Chondrocyte (in vitro differentiated cells): ENCODE measurements around the gene SIRT7. TPM values are rescaled to one million over a fixed set of nuclear protein-coding genes. Genes with fewer than 3 reads are reported as not detected.

Source experiments
- DNase-seq: peaks from one replicate; pipeline ENCODE4 v3.0.0; 2021; ENCODE audit warnings: mixed read lengths, low spot score
- H3K27ac Mint-ChIP-seq: one replicate; pipeline ENCODE4 v1.8.0; 2021; ENCODE audit warnings: mild to moderate bottlenecking, moderate library complexity, mixed read lengths; ENCODE audit not compliant: unreplicated experiment
- H3K27me3 Mint-ChIP-seq: 2 replicates; pipeline ENCODE4 v1.8.0; 2021; ENCODE audit warnings: low read depth, mixed read lengths
- H3K36me3 Mint-ChIP-seq: 2 replicates; pipeline ENCODE4 v1.8.0; 2021; ENCODE audit warnings: low read depth, mixed read lengths
- H3K4me1 Mint-ChIP-seq: 2 replicates; pipeline ENCODE4 v1.8.0; 2021; ENCODE audit warnings: low read depth, mild to moderate bottlenecking, mixed read lengths
- H3K4me3 Mint-ChIP-seq: one replicate; pipeline ENCODE4 v1.8.0; 2021; ENCODE audit warnings: mild to moderate bottlenecking, moderate library complexity, mixed read lengths; ENCODE audit not compliant: unreplicated experiment
- H3K9me3 Mint-ChIP-seq: 2 replicates; pipeline ENCODE4 v1.8.0; 2021; ENCODE audit warnings: low read depth, mixed read lengths
- total RNA-seq: library from RNA; stranded (reverse); gene quantifications from 3 replicates; pipeline ENCODE4 v1.2.1, GENCODE V29; 2021
- TF ChIP-seq, protein P1 (sequence below): fragments of 200-600 bp; sonication (generic); IDR thresholded peaks from 2 replicates; pipeline ENCODE4 v1.5.0; 2021; ENCODE audit warnings: antibody characterized with exemption, mild to moderate bottlenecking, moderate library complexity

The SIRT7 gene
- total RNA-seq, 1 donor from 2014 or later: 15.8 TPM

DNA sequence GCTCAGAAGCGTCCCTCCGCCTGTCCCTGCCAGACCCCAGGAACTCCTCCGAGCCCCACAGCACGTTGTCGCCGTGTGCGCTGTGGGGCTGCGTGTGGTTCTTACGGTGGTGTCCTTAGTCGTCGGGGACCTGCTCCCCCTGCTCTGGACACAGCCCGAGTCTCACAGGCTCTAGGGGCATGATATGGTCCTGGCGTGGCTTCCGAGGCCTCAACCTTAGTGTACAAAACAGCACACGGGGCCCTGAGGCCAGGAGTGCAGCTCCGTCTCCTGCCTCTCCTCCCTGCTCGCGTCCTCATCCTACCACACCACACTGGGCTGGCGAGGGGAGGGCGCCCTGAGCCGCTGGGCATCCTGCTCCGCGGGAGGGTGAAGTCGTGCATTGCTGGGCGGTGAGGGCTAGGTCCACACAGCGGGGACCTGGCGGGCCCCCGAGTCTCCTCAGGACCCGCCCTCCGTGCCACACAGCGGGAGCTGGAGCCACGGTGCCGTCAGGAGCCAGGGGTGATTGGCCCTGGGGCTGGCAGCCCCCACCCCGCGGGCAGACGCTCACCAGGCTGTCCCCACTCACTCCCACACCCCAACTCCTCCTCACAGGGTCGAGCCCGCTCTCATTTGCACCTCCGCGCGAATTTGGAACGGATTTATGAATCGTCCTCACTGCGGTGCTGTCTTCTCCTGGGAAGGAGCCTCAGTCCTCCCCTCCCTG is 10.7 kb upstream of the SIRT7 start:
- peaks cover 3% of the 10 kb centered on the region for H3K36me3 Mint-ChIP-seq
- DNase-seq: no peak
- H3K4me1 Mint-ChIP-seq: peaks cover 33% of the 10 kb centered on the region
- no peaks in the 10 kb centered on the region for H3K9me3 Mint-ChIP-seq
- TF ChIP-seq, protein P1, sequence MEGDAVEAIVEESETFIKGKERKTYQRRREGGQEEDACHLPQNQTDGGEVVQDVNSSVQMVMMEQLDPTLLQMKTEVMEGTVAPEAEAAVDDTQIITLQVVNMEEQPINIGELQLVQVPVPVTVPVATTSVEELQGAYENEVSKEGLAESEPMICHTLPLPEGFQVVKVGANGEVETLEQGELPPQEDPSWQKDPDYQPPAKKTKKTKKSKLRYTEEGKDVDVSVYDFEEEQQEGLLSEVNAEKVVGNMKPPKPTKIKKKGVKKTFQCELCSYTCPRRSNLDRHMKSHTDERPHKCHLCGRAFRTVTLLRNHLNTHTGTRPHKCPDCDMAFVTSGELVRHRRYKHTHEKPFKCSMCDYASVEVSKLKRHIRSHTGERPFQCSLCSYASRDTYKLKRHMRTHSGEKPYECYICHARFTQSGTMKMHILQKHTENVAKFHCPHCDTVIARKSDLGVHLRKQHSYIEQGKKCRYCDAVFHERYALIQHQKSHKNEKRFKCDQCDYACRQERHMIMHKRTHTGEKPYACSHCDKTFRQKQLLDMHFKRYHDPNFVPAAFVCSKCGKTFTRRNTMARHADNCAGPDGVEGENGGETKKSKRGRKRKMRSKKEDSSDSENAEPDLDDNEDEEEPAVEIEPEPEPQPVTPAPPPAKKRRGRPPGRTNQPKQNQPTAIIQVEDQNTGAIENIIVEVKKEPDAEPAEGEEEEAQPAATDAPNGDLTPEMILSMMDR: no peak
- peak overlapping the region; percentile 79 for H3K27ac Mint-ChIP-seq
- no peaks in the 10 kb centered on the region for H3K27me3 Mint-ChIP-seq
- H3K4me3 Mint-ChIP-seq: peak overlapping the region; percentile 68

DNA sequence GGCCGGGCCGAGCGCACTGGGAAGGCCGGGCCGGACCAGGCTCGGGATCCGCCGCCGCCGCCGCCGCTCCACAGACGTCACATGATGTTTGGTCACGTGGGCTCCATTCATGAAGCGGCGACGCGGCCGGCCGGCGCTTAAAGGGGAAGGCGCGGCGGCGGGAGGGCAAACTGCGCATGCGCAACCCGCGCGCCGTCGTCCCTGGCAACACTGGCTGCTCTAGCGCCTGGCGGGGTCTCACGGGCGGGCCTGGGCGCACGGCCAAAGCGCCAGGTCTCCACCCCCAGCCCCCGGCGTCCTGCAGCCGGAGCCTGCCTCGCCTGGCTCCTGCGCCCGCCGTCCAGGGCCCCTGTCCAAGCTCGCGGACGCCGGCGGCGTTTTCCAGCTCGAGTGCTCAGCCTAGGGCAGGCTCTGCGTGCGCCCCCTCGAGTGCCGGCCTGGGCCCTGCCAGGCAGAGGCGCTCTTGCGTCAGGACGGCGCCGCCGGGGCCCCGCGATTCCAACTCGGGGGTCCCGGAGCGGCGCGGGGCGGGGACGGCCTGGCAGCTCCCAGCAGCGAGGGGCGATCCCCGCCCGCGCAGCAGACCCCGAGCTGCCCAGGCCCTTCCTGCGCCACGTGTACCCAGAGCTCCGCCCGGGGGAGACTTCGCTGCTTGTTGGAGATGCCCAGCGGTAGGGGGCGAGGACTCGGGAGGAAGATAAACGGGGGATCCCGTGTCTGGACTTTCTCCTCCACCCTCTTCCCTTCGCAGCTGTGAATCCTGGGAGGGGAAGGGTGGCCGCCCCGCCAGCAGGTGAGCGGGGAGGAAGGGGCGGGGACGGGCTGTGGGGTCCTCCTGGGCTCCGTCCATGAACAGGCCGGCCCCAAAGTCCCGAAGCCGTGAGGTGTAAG is 9.9 kb upstream of the SIRT7 start, which contains the start of gene MAFG:
Gene MAFG (minus strand): TSS at position 83 of the 891 bp plus-strand sequence. CDS start 4,550 bp downstream, outside the sequence.
- TF ChIP-seq, protein P1: peak; percentile 80
- peak within 1 kb of the TSS; percentile 99 for H3K27ac Mint-ChIP-seq
- H3K27me3 Mint-ChIP-seq: no peaks in the 10 kb centered on the region
- H3K4me1 Mint-ChIP-seq: peaks cover 39% of the 10 kb centered on the region
- H3K9me3 Mint-ChIP-seq: no peaks in the 10 kb centered on the region
- no peak for DNase-seq
- H3K4me3 Mint-ChIP-seq: peak within 1 kb of the TSS; percentile 83
- no peaks in the 10 kb centered on the region for H3K36me3 Mint-ChIP-seq

DNA sequence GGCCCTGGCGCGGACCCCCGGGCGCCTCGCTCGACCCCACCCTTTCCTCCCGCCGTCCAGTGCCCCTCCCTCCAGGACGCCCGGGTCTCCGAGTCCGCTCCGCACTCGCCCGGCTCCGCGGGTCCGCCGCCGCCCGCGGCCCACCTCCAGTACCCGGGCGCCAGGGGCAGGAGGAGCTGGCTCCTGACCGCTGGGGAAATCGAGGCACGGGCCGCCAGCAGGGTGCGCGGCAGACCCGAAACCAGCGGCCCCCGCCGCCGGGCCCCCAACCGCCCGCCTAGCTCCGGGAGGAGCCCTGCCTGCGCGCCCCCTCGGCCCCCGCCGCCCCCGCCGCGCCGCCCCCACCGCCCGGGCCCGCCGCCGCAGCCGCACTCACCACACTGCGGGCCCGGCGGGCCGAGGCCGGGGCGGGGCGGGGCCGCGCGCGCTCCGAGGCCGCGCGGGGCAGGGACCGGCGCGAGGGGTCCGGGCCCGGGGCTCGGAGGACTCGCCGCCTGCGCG is 9.2 kb upstream of the SIRT7 start:
- H3K4me1 Mint-ChIP-seq: peaks cover 41% of the 10 kb centered on the region
- no peaks in the 10 kb centered on the region for H3K9me3 Mint-ChIP-seq
- H3K27ac Mint-ChIP-seq: no peak overlapping the region
- TF ChIP-seq, protein P1: peak; percentile 30
- H3K36me3 Mint-ChIP-seq: peaks cover 2% of the 10 kb centered on the region
- H3K4me3 Mint-ChIP-seq: peak overlapping the region; percentile 83
- no peak for DNase-seq
- no peaks in the 10 kb centered on the region for H3K27me3 Mint-ChIP-seq

DNA sequence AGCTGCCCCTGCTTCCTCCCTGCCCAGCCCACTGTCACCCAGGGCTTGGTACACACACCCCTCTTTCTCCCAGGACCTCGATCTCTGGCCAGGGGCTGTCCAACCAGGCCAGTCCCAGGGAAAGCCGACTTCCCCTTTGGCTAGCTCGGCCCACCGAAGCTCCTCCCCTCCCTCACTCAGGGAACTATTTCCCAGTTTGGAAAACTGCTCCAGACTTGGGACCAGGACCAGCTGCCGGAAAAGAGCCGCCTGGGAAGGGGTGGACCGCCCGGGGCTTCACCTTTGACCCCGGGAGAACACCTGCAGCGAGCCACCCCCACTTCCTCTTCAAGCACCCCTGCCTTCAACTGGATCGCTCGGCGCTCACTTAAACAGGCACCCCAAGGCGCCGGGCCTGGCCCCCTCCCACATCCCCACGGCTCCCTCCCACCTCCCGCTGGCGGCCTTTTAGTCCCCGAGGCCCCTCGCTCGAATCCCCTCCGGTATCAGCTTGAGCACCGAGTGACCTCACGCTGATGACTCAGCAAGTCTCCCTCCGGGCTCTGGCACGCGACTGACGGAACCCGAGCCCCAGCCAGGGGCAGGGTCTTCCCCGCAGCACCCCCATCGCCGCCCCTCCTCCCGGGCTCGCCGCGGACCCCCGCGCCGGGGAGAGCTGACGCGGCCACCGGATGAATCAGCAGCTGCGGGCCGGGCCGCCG is 8.6 kb upstream of the SIRT7 start:
- peaks cover 40% of the 10 kb centered on the region for H3K4me1 Mint-ChIP-seq
- DNase-seq: no peak
- peak overlapping the region; percentile 83 for H3K4me3 Mint-ChIP-seq
- H3K27me3 Mint-ChIP-seq: no peaks in the 10 kb centered on the region
- no peaks in the 10 kb centered on the region for H3K9me3 Mint-ChIP-seq
- peak overlapping the region; percentile 99 for H3K27ac Mint-ChIP-seq
- TF ChIP-seq, protein P1: no peak
- H3K36me3 Mint-ChIP-seq: peaks cover 3% of the 10 kb centered on the region
